H1 (cell line): ENCODE data around the gene NAXE. TPM values are rescaled to one million over a fixed set of nuclear protein-coding genes. Genes with fewer than 3 reads are reported as not detected.

Source experiments
- BCL11A ChIP-seq, 2 experiments: IDR thresholded peaks; one replicate each; pipeline ENCODE4 v1.6.1; 2011; ENCODE audit warnings: low read depth in 2 of 2, low read length in 2 of 2, mild to moderate bottlenecking in 2 of 2
- EZH2 ChIP-seq: fragments of 200-600 bp; sonication (generic); IDR thresholded peaks from 2 replicates; pipeline ENCODE4 v1.7.1; 2012; ENCODE audit warnings: low read depth, mild to moderate bottlenecking, moderate library complexity, low read length, inconsistent platforms; ENCODE audit not compliant: severe bottlenecking
- GTF2F1 ChIP-seq: IDR thresholded peaks from 2 replicates; pipeline ENCODE4 v1.6.1; 2012; ENCODE audit warnings: low read depth, low read length, improper control_type of control experiment, borderline replicate concordance
- JUND ChIP-seq: IDR thresholded peaks from 2 replicates; pipeline ENCODE4 v1.6.1; 2011; ENCODE audit warnings: mild to moderate bottlenecking, improper control_type of control experiment, low read length
- RAD21 ChIP-seq, 2 experiments: IDR thresholded peaks in 1 of 2; conservative IDR thresholded peaks in 1 of 2; 2 replicates each; pipeline ENCODE4 v1.6.1; 2011; ENCODE audit warnings: low read depth in 2 of 2, low read length in 2 of 2, improper control_type of control experiment in 1 of 2, inconsistent platforms in 1 of 2, mild to moderate bottlenecking in 1 of 2, moderate library complexity in 1 of 2
- RBBP5 ChIP-seq: IDR thresholded peaks from 2 replicates; pipeline ENCODE4 v1.7.1; 2012; ENCODE audit warnings: low read depth, mild to moderate bottlenecking, inconsistent platforms, low read length, moderate library complexity, borderline replicate concordance
- polyA plus RNA-seq, 7 experiments: library from polyadenylated mRNA; depleted of rRNA in 3 of 7; stranded (reverse) in 5 of 7; unstranded in 2 of 7; fragments of >200 nt in 5 of 7; fragments of 200-250 nt in 2 of 7; gene quantifications; 1 replicate in 5 of 7; 2 replicates in 1 of 7; 4 replicates in 1 of 7; pipeline versions ENCODE4 v1.2.1 to v1.2.3, GENCODE V29; 2011 to 2013; ENCODE audit warnings: missing spikeins in 2 of 7, mixed read lengths in 2 of 7
- total RNA-seq: library from RNA; stranded (reverse); fragmentation: NEBNext Ultra II Directional; extraction: Animal tissue kit (Norgen Biotek cat#: 25700); gene quantifications from 2 replicates; pipeline ENCODE4 v1.2.1, GENCODE V29; 2021
- TF ChIP-seq, protein P1 (sequence below), 3 experiments: IDR thresholded peaks; 1 replicate in 2 of 3; 2 replicates in 1 of 3; pipeline versions ENCODE4 v1.5.1 to v1.6.1; 2011; ENCODE audit warnings: low read length in 3 of 3, mild to moderate bottlenecking in 3 of 3, inconsistent platforms in 2 of 3, low read depth in 1 of 3, moderate library complexity in 1 of 3; ENCODE audit not compliant: insufficient read depth in 1 of 3; ENCODE audit errors: control extremely low read depth in 1 of 3
- TF ChIP-seq, protein P2 (sequence below): IDR thresholded peaks from 2 replicates; pipeline ENCODE4 v1.6.1; 2012; ENCODE audit warnings: inconsistent platforms

Gene NAXE
- total and polyA plus RNA-seq, 2 of the 8 experiments (the other 6 are each of a cell fraction or from before 2014, with no cell fraction given) = 73.1 to 74.3 TPM

DNA sequence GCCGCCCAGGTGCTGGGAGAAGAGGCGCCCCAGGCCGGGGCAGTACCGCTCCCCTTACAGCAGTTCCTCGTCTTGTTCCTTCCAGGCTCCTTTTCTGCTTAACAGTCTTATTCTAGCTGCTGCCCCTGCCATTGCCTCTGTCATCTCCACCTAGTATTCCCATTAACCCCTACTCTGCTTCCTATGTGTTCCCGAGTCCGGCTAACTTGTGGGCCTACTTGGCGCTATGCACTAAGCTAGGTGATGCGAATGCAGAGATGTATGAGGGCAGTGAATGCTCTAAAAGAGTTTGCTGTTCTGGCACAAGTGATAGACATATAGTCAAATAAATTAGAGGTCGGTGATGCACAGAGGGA, 18.9 kb upstream of the NAXE start (continued):
- TF ChIP-seq, protein P1, sequence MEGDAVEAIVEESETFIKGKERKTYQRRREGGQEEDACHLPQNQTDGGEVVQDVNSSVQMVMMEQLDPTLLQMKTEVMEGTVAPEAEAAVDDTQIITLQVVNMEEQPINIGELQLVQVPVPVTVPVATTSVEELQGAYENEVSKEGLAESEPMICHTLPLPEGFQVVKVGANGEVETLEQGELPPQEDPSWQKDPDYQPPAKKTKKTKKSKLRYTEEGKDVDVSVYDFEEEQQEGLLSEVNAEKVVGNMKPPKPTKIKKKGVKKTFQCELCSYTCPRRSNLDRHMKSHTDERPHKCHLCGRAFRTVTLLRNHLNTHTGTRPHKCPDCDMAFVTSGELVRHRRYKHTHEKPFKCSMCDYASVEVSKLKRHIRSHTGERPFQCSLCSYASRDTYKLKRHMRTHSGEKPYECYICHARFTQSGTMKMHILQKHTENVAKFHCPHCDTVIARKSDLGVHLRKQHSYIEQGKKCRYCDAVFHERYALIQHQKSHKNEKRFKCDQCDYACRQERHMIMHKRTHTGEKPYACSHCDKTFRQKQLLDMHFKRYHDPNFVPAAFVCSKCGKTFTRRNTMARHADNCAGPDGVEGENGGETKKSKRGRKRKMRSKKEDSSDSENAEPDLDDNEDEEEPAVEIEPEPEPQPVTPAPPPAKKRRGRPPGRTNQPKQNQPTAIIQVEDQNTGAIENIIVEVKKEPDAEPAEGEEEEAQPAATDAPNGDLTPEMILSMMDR (IDR thresholded peaks at IDR 0.05; ENCODE audit: control extremely low read depth in 1 of 3, insufficient read depth in 1 of 3, low read depth in 1 of 3, low read length in 3 of 3) = no peak
- TF ChIP-seq, protein P2, sequence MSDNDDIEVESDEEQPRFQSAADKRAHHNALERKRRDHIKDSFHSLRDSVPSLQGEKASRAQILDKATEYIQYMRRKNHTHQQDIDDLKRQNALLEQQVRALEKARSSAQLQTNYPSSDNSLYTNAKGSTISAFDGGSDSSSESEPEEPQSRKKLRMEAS = no peak
- no peak for TF ChIP-seq RBBP5
- TF ChIP-seq RAD21 (IDR thresholded peaks at IDR 0.05 in 1 of 2, conservative IDR thresholded peaks at IDR 0.05 in 1 of 2; ENCODE audit: low read depth in 2 of 2, low read length in 2 of 2) = no peak
- no peak for TF ChIP-seq BCL11A (IDR thresholded peaks at IDR 0.05; ENCODE audit: low read depth in 2 of 2, low read length in 2 of 2)
- TF ChIP-seq GTF2F1 = no peak
- TF ChIP-seq JUND = no peak
- no peak for TF ChIP-seq EZH2
